Activated CD8-positive, alpha-beta T cell treated with anti-CD3 and anti-CD28 coated beads for 36 hours (primary cell): ENCODE measurements around the gene MBD5. TPM values are rescaled to one million over a fixed set of nuclear protein-coding genes. Genes with fewer than 3 reads are reported as not detected.

Source experiments
- ATAC-seq: fragments of 200-7000 bp; cut with Tn5 transposase; one replicate; pipeline ENCODE4 v1.10.0; 2021; ENCODE audit warnings: mild to moderate bottlenecking, moderate library complexity
- CTCF ChIA-PET: fragments of 350-600 bp; sonication (Branson Sonifier 250); formaldehyde crosslinking; loops from one replicate; lab custom pipeline; 2021; ENCODE audit warnings: antibody characterized with exemption; lab: Charles Lee
- POLR2A ChIA-PET: fragments of 350-600 bp; sonication (Branson Sonifier 250); formaldehyde crosslinking; loops from one replicate; lab custom pipeline; 2021; ENCODE audit warnings: antibody characterized with exemption; lab: Charles Lee
- DNase-seq: peaks from one replicate; pipeline ENCODE4 v3.0.0-alpha.2; 2020
- H3K27ac Mint-ChIP-seq: one replicate; pipeline ENCODE4 v1.8.0; 2021; ENCODE audit warnings: mild to moderate bottlenecking, mixed read lengths
- H3K27me3 Mint-ChIP-seq: one replicate; pipeline ENCODE4 v1.8.0; 2021; ENCODE audit warnings: mixed read lengths
- H3K36me3 Mint-ChIP-seq: one replicate; pipeline ENCODE4 v1.8.0; 2021; ENCODE audit warnings: low read depth, mixed read lengths
- H3K4me1 Mint-ChIP-seq: one replicate; pipeline ENCODE4 v1.8.0; 2021; ENCODE audit warnings: low read depth, mixed read lengths
- H3K4me3 Mint-ChIP-seq: one replicate; pipeline ENCODE4 v1.8.0; 2021; ENCODE audit warnings: mild to moderate bottlenecking, moderate library complexity, mixed read lengths
- H3K9me3 Mint-ChIP-seq: one replicate; pipeline ENCODE4 v1.8.0; 2021; ENCODE audit warnings: mixed read lengths
- intact Hi-C: fragments of 100-400 bp; cut with micrococcal nuclease; formaldehyde crosslinking; loops from one replicate; pipeline ENCODE4 v1.10.0; 2022
- total RNA-seq, 2 experiments: library from RNA; stranded (reverse); gene quantifications; one replicate each; pipeline ENCODE4 v1.2.3, GENCODE V29; 2021
- TF ChIP-seq, protein P1 (sequence below): fragments of 200-600 bp; IDR thresholded peaks from one replicate; pipeline ENCODE4 v1.8.0; 2022; ENCODE audit warnings: antibody characterized with exemption, mild to moderate bottlenecking

Gene MBD5
- total RNA-seq: 10 to 100 TPM; 16.6 to 17.9 TPM

DNA sequence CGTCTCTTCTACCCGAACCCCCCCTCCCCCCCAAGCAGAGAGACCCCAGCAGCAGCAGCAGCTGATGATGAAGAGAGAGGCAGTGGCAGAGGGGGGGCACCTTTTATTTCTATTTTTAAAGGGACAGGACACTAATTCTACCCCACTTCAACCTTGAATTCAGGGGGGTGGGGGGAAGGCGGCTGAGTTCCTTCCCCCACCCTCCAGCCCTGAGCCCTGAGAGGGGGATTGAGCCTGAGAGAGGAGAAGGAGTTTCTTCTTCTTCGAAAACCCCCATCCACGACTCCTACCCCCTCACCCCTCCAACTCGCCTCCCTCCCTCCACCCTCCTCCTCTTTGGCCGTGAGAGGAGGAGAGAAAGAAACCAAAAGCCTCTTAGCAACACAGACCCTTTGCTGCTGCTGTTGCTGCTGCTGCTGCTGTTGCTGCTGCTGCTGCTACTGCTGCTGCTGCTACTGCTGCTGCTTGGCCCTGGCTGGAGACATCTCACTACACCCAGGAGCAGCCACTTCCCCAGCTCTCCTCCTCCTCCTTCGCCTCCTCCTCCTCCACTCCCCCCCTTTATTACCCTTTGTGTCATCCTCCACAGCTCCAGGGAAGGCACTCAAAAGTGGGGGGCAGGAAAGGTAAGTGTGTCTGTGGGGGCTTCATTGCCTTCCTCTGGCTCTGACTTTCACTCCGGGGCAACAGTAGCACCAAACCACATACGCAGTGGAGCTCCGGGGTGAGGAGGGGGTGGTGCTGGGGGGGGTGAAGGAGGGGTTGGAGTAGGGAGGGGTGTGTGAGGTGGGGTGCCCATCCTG is at the start of gene MBD5:
Gene MBD5, plus strand, starts transcription at position 33 of the 803 bp plus-strand sequence.
- Mint-ChIP-seq H3K9me3 (no peaks in the 10 kb centered on the region), H3K27ac (peak within 1 kb of the TSS; percentile 95), H3K36me3 (peaks cover under 1% of the 10 kb centered on the region), H3K4me1 (peaks cover 48% of the 10 kb centered on the region), H3K27me3 (no peaks in the 10 kb centered on the region), H3K4me3 (peak within 1 kb of the TSS; percentile 90)
- intact Hi-C loops: loop anchor here (10.0 kb wide), 1 partner anchor 624 kb away; the partner anchor contains the start of gene EPC2
- DNase-seq (peak; percentile 69), ATAC-seq (peak; percentile 62)
- TF ChIP-seq, protein P1, sequence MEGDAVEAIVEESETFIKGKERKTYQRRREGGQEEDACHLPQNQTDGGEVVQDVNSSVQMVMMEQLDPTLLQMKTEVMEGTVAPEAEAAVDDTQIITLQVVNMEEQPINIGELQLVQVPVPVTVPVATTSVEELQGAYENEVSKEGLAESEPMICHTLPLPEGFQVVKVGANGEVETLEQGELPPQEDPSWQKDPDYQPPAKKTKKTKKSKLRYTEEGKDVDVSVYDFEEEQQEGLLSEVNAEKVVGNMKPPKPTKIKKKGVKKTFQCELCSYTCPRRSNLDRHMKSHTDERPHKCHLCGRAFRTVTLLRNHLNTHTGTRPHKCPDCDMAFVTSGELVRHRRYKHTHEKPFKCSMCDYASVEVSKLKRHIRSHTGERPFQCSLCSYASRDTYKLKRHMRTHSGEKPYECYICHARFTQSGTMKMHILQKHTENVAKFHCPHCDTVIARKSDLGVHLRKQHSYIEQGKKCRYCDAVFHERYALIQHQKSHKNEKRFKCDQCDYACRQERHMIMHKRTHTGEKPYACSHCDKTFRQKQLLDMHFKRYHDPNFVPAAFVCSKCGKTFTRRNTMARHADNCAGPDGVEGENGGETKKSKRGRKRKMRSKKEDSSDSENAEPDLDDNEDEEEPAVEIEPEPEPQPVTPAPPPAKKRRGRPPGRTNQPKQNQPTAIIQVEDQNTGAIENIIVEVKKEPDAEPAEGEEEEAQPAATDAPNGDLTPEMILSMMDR: no peak
- ChIA-PET POLR2A (interaction anchor here (0.8 to 1.0 kb wide), 3 partner anchors 9 to 66 kb away, joined by 3 to 5 read pairs (median 4); no protein-coding TSS in a partner anchor), CTCF (interaction anchor here (0.6 to 2.2 kb wide), 6 partner anchors 8 to 657 kb away, joined by 3 to 7 read pairs (median 4); no protein-coding TSS in a partner anchor)

DNA sequence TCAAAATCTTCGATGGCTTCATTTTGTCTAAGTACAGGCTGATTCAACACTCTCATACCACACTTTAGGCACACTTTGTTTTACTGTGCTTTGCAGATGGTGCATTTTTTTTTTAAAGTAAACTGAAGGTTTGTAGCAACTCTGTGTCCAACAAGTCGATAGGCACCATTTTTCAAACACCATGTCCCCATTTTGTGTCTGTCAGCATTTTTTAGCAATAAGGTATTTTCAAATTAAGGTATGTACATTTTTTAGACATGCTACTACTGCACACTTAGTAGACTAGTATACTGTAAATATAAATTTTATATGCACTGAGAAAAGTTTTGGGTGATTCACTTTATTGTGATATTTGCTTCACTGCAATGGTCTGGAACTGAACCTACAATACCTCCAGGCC is 44.8 kb upstream of the MBD5 start:
- no peak for ATAC-seq
- Mint-ChIP-seq H3K4me3 (no peak overlapping the region), H3K9me3 (peaks cover 8% of the 10 kb centered on the region), H3K36me3 (peaks cover 29% of the 10 kb centered on the region), H3K27me3 (no peaks in the 10 kb centered on the region), H3K27ac (no peak overlapping the region), H3K4me1 (peaks cover 15% of the 10 kb centered on the region)
- POLR2A ChIA-PET: no interaction called here
- TF ChIP-seq, protein P1: no peak
- no peak for DNase-seq
- intact Hi-C loops: no loop called here
- CTCF ChIA-PET: no interaction called here

DNA sequence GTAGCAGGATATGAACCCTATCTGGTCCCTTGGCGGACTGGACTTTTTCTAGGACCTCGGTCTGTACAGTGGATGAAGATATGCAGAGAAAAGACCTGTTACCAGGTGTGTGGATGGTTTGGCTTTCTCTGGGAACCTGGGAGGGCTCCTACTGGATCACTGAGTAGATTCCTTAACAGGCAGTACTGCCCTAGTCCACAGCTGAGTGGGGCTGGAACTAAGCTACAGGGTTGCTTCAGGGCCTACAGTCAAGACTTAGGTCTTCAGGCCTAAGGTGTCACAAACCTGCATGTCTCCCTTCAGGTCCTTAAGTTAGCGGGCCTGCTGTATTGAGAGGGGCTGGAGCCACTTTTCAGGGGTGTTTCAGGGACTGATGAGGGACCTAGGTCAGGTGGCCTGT is 43.2 kb upstream of the MBD5 start:
- Mint-ChIP-seq H3K4me3 (no peak overlapping the region), H3K27ac (no peak overlapping the region), H3K9me3 (peaks cover 8% of the 10 kb centered on the region), H3K4me1 (peaks cover 16% of the 10 kb centered on the region), H3K36me3 (peaks cover 26% of the 10 kb centered on the region), H3K27me3 (no peaks in the 10 kb centered on the region)
- TF ChIP-seq, protein P1: no peak
- POLR2A ChIA-PET: no interaction called here
- intact Hi-C loops: no loop called here
- ATAC-seq (no peak), DNase-seq (no peak)
- CTCF ChIA-PET: interaction anchor here (0.5 to 2.0 kb wide), 2 partner anchors 13 to 302 kb away, joined by 4 to 10 read pairs; no protein-coding TSS in a partner anchor

DNA sequence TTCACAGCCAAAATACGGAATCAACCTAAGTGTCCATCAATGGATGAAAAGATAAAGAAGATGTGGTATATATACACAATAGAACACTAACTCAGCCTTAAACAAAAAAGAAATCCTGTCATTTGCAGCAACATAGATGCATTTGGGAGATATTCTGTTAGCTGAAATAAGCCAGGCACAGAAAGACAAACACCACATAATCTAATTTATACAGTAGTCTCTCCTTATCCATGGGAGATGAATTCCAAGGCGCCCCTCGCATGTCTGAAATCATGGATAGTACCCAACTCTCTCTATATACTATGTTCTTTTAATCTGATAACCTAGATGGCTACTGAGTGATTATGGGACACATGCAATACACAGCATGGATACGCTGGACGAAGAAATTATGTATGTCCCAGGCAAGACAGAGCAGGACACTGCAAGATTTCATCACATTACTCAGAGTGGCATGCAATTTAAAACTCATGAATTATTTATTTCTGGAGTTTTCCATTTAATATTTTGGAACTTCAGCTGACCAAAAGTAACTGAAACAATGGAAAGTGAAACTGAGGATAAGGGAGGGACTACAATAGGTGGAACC is 39.9 kb upstream of the MBD5 start:
- Mint-ChIP-seq H3K27me3 (no peaks in the 10 kb centered on the region), H3K4me1 (peaks cover 28% of the 10 kb centered on the region), H3K9me3 (peaks cover 8% of the 10 kb centered on the region), H3K4me3 (no peak overlapping the region), H3K27ac (no peak overlapping the region), H3K36me3 (peaks cover 22% of the 10 kb centered on the region)
- intact Hi-C loops: no loop called here
- POLR2A ChIA-PET: no interaction called here
- ATAC-seq: no peak
- TF ChIP-seq, protein P1: no peak
- CTCF ChIA-PET: no interaction called here
- DNase-seq: no peak
